Lower leg skin (tissue), 4 donors: ENCODE data around the gene LRRC43. TPM values are rescaled to one million over a fixed set of nuclear protein-coding genes. Genes with fewer than 3 reads are reported as not detected.

Experiments used
- DNase-seq, 2 donors: peaks; one replicate each; pipeline ENCODE4 v3.0.0-alpha.2; 2019; ENCODE audit warnings: low spot score in 2 of 2
- H3K4me3 ChIP-seq: fragments of 200-600 bp; sonication (generic); 2 replicates; pipeline ENCODE4 v1.5.1; 2017; ENCODE audit warnings: mild to moderate bottlenecking, low read depth; ENCODE audit not compliant: poor library complexity, severe bottlenecking
- CTCF ChIP-seq, 3 donors: fragments of 450-650 bp; IDR thresholded peaks; one replicate each; pipeline ENCODE4 v1.5.1; 2016; ENCODE audit warnings: antibody characterized with exemption in 3 of 3, mild to moderate bottlenecking in 3 of 3, moderate library complexity in 2 of 3
- POLR2A ChIP-seq, 2 donors: fragments of 450-650 bp; IDR thresholded peaks; one replicate each; pipeline ENCODE4 v1.6.1; 2016 to 2017; ENCODE audit warnings: antibody characterized with exemption in 2 of 2, mild to moderate bottlenecking in 1 of 2, moderate library complexity in 1 of 2
- WGBS, 2 donors: methylation state at CpG; one replicate each; pipeline ENCODE4 v1.1.5; 2018; 5-methylcytosine and 5-hydroxymethylcytosine counted together
- intact Hi-C: fragments of 100-400 bp; cut with DNase I; formaldehyde crosslinking; loops from one replicate; pipeline ENCODE4 v1.15.0; 2023; ENCODE audit warnings: low total_unique reads
- total RNA-seq, 4 donors: library from RNA; depleted of rRNA; stranded (reverse); fragments of >200 nt; gene quantifications; one replicate each; pipeline ENCODE4 v1.1.0, GENCODE V29; 2016

LRRC43 gene
- total RNA-seq, 4 donors from 2014 or later: 1.2 to 2.3 TPM; not detected in 2

GRCh38 chr12:122228092-122228491 is 45.2 kb downstream of the LRRC43 start:
- no peak for DNase-seq
- no peak overlapping the region for H3K4me3 ChIP-seq
- 93 to 95% methylated on average over 5 of the region's 5 CpGs for WGBS, 2 donors
- no peak for TF ChIP-seq CTCF (IDR thresholded peaks at IDR 0.05)
- TF ChIP-seq POLR2A (IDR thresholded peaks at IDR 0.05): no peak
- intact Hi-C loops: no loop called here

- WGBS, 2 donors: 72 to 74% methylated on average over 6 of the region's 6 CpGs
- no peak overlapping the region for H3K4me3 ChIP-seq
- no peak for TF ChIP-seq CTCF (IDR thresholded peaks at IDR 0.05)
- no peak for TF ChIP-seq POLR2A (IDR thresholded peaks at IDR 0.05)
- intact Hi-C loops: no loop called here
- DNase-seq: no peak
These were observed 47.9 kb downstream of the LRRC43 start for GRCh38 chr12:122230798-122231197.

GRCh38 chr12:122232691-122233090 is 49.8 kb downstream of the LRRC43 start:
- TF ChIP-seq CTCF (IDR thresholded peaks at IDR 0.05) (no peak), POLR2A (IDR thresholded peaks at IDR 0.05) (no peak)
- DNase-seq: no peak
- H3K4me3 ChIP-seq: no peak overlapping the region
- intact Hi-C loops: no loop called here
- WGBS, 2 donors: 96 to 98% methylated on average over 10 of the region's 10 CpGs

- WGBS, 2 donors: 86 to 90% methylated on average over 7 of the region's 7 CpGs
- no peak for DNase-seq
- intact Hi-C loops: no loop called here
- TF ChIP-seq POLR2A (IDR thresholded peaks at IDR 0.05): no peak
- no peak for TF ChIP-seq CTCF (IDR thresholded peaks at IDR 0.05)
- no peak overlapping the region for H3K4me3 ChIP-seq
These were observed 52.8 kb downstream of the LRRC43 start for GRCh38 chr12:122235741-122236140.

GRCh38 chr12:122238861-122239260 is 55.9 kb downstream of the LRRC43 start:
- TF ChIP-seq POLR2A (IDR thresholded peaks at IDR 0.05) (no peak), CTCF (IDR thresholded peaks at IDR 0.05) (no peak)

GRCh38 chr12:122243965-122244364 is 61.0 kb downstream of the LRRC43 start:
- TF ChIP-seq POLR2A (IDR thresholded peaks at IDR 0.05): no peak
- no peak for TF ChIP-seq CTCF (IDR thresholded peaks at IDR 0.05)
- intact Hi-C loops: no loop called here
- H3K4me3 ChIP-seq: no peak overlapping the region
- 75 to 83% methylated on average over 6 of the region's 6 CpGs for WGBS, 2 donors
- DNase-seq: no peak

More at GRCh38 chr12:122238861-122239260, 55.9 kb downstream of the LRRC43 start:
- no peak for DNase-seq
- intact Hi-C loops: no loop called here
- no peak overlapping the region for H3K4me3 ChIP-seq
- 88 to 92% methylated on average over 5 of the region's 5 CpGs for WGBS, 2 donors
